Activated CD4-positive, alpha-beta T cell treated with anti-CD3 and anti-CD28 coated beads, Interleukin-2, amount 10 ng/mL, durations not matched to agents 24 days and 14 days (primary cell): ENCODE results near the gene NDUFA1. TPM values are rescaled to one million over a fixed set of nuclear protein-coding genes. Genes with fewer than 3 reads are reported as not detected.
"Not testable (repeated sequence)": the region's sequence is repeated elsewhere in the genome, so short reads cannot be mapped to it uniquely, and the experiment has no call there.

Experiments
- DNase-seq: peaks from one replicate; pipeline ENCODE4 v3.0.0; 2022
- H3K27ac Mint-ChIP-seq: one replicate; pipeline ENCODE4 v1.8.0; 2022; ENCODE audit warnings: mild to moderate bottlenecking, mixed read lengths
- H3K27me3 Mint-ChIP-seq: one replicate; pipeline ENCODE4 v1.8.0; 2022; ENCODE audit warnings: mixed read lengths
- H3K36me3 Mint-ChIP-seq: one replicate; pipeline ENCODE4 v1.8.0; 2022; ENCODE audit warnings: low read depth, mild to moderate bottlenecking, mixed read lengths
- H3K4me1 Mint-ChIP-seq: one replicate; pipeline ENCODE4 v1.8.0; 2021; ENCODE audit warnings: mixed read lengths
- H3K4me3 Mint-ChIP-seq: one replicate; pipeline ENCODE4 v1.8.0; 2022; ENCODE audit warnings: mild to moderate bottlenecking, moderate library complexity, mixed read lengths
- H3K9me3 Mint-ChIP-seq: one replicate; pipeline ENCODE4 v1.8.0; 2021; ENCODE audit warnings: mixed read lengths
- intact Hi-C: fragments of 100-400 bp; cut with micrococcal nuclease; formaldehyde crosslinking; loops from one replicate; pipeline ENCODE4 v1.15.1; 2023
- total RNA-seq: library from RNA; stranded (reverse); gene quantifications from 2 replicates; pipeline ENCODE4 v1.2.3, GENCODE V29; 2022

The NDUFA1 gene
- 75.1 and 79.0 TPM in 2 replicates for total RNA-seq

GRCh38 chrX:119871599-119872395, at the start of gene NDUFA1, which contains the start of gene RNF113A:
NDUFA1 (plus strand) TSS chrX:119871832; CDS start chrX:119871912, 80 bp downstream.
RNF113A (minus strand) TSS chrX:119871733; CDS start chrX:119871613, 120 bp downstream.
- peak; percentile 96 for DNase-seq
- H3K27ac Mint-ChIP-seq, result peak within 1 kb of the TSS; percentile 99
- peaks cover 5% of the 10 kb centered on the region for H3K4me1 Mint-ChIP-seq
- H3K27me3 Mint-ChIP-seq, result no peaks in the 10 kb centered on the region
- no peaks in the 10 kb centered on the region for H3K9me3 Mint-ChIP-seq
- intact Hi-C loops, result loop anchor here (1.0 to 2.0 kb wide), 6 partner anchors 9 to 179 kb away; partner anchors contain the start of genes NKAP, RPL39 and SEPTIN6
- H3K36me3 Mint-ChIP-seq, result peaks cover 19% of the 10 kb centered on the region
- H3K4me3 Mint-ChIP-seq, result peak within 1 kb of the TSS; percentile 98

GRCh38 chrX:119824221-119824620, 47.4 kb upstream of the NDUFA1 start:
- H3K27me3 Mint-ChIP-seq, H3K9me3 Mint-ChIP-seq, H3K4me1 Mint-ChIP-seq: not testable (repeated sequence)

DNA sequence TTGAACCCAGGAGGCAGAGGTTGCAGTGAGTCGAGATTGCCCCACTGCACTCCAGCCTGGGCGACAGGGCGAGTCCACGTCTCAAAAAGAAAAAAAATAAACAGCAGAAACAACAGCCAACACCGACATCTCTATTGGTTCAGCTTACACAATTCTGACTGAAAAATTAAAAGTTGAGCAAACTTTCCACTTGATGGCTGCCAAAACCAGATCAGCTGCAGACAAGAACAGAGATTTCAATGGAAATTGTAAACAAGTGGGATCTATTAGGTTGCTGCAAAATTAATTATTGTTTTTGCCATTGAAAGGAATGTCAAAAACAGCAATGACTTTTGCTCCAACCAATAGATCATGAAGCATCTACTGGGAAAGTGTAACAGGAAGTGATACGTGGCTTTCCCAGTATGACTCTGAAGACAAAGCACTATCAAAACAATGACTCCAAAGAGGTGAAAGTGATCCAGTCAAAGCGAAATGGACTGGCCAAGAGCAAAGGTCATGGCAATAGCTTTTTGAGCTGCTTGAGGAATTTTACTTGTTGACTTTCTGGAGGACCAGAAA, 45.2 kb upstream of the NDUFA1 start:
- Mint-ChIP-seq H3K9me3 (no peaks in the 10 kb centered on the region), H3K27me3 (no peaks in the 10 kb centered on the region), H3K36me3 (peaks cover 18% of the 10 kb centered on the region), H3K4me3 (no peak overlapping the region), H3K4me1 (peaks cover 4% of the 10 kb centered on the region), H3K27ac (peak overlapping the region; percentile 45)
- intact Hi-C loops, result loop anchor here (2.0 kb wide), 2 partner anchors 36 to 70 kb away; partner anchors contain the start of gene RPL39
- peak; percentile 63 for DNase-seq

More at GRCh38 chrX:119824221-119824620, 47.4 kb upstream of the NDUFA1 start:
- intact Hi-C loops, H3K4me3 Mint-ChIP-seq, H3K36me3 Mint-ChIP-seq, DNase-seq, H3K27ac Mint-ChIP-seq: not testable (repeated sequence)

GRCh38 chrX:119828446-119828845, 43.2 kb upstream of the NDUFA1 start:
- H3K36me3 Mint-ChIP-seq, result peaks cover 22% of the 10 kb centered on the region
- H3K4me1 Mint-ChIP-seq, result peaks cover 2% of the 10 kb centered on the region
- intact Hi-C loops, result no loop called here

DNA sequence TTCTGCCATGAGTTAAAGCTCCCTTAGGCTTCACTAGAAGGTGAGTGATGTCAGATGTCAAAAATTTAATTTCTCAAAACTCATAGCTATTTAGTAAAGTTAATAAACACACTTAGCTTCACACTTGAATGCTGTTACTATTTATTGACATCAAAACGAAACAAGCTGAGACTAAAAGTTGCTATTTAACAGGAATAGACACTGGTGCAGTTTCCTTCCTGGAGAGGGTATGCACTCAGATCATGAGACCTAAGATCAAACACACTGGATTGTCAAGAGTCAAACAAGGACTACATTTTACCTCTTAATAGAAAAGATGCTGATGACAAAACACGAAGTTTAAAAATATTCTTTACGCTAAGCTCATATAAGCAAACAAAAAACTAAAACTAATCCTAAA, 37.7 kb upstream of the NDUFA1 start:
- intact Hi-C loops, result no loop called here
- Mint-ChIP-seq H3K36me3 (peaks cover 50% of the 10 kb centered on the region), H3K27me3 (no peaks in the 10 kb centered on the region), H3K27ac (no peak overlapping the region), H3K4me3 (no peak overlapping the region), H3K9me3 (no peaks in the 10 kb centered on the region), H3K4me1 (no peaks in the 10 kb centered on the region)
- no peak for DNase-seq

More at GRCh38 chrX:119828446-119828845, 43.2 kb upstream of the NDUFA1 start:
- Mint-ChIP-seq H3K27me3 (no peaks in the 10 kb centered on the region), H3K4me3 (no peak overlapping the region), H3K27ac (no peak overlapping the region), H3K9me3 (no peaks in the 10 kb centered on the region)
- no peak for DNase-seq

GRCh38 chrX:119852382-119853353, 19.0 kb upstream of the NDUFA1 start, which contains the start of gene UPF3B:
UPF3B (minus strand) TSS chrX:119852963; CDS start chrX:119852928, 35 bp downstream.
- peaks cover 19% of the 10 kb centered on the region for H3K36me3 Mint-ChIP-seq
- no peaks in the 10 kb centered on the region for H3K27me3 Mint-ChIP-seq
- DNase-seq, result peak; percentile 97
- peaks cover 11% of the 10 kb centered on the region for H3K4me1 Mint-ChIP-seq
- intact Hi-C loops, result loop anchor here (1.0 kb wide), 2 partner anchors 19 to 61 kb away; partner anchors contain the start of genes NDUFA1, RNF113A and RPL39
- H3K27ac Mint-ChIP-seq, result peak within 1 kb of the TSS; percentile 97
- H3K4me3 Mint-ChIP-seq, result peak within 1 kb of the TSS; percentile 99
- no peaks in the 10 kb centered on the region for H3K9me3 Mint-ChIP-seq

GRCh38 chrX:119853444-119853843, 18.2 kb upstream of the NDUFA1 start:
- intact Hi-C loops, result loop anchor here (1.0 kb wide), 2 partner anchors 18 to 62 kb away; partner anchors contain the start of genes NDUFA1, RNF113A and RPL39
- Mint-ChIP-seq H3K4me3 (peak overlapping the region; percentile 99), H3K36me3 (peaks cover 16% of the 10 kb centered on the region), H3K27me3 (no peaks in the 10 kb centered on the region), H3K4me1 (peaks cover 13% of the 10 kb centered on the region), H3K9me3 (no peaks in the 10 kb centered on the region), H3K27ac (no peak overlapping the region)
- DNase-seq, result no peak

GRCh38 chrX:119870626-119871131, 953 bp upstream of the NDUFA1 start:
- Mint-ChIP-seq H3K36me3 (peaks cover 14% of the 10 kb centered on the region), H3K27ac (peak overlapping the region; percentile 99), H3K9me3 (no peaks in the 10 kb centered on the region), H3K4me3 (peak overlapping the region; percentile 98), H3K4me1 (peaks cover 5% of the 10 kb centered on the region), H3K27me3 (no peaks in the 10 kb centered on the region)
- intact Hi-C loops, result loop anchor here (1.0 to 2.0 kb wide), 6 partner anchors 10 to 178 kb away; partner anchors contain the start of genes NKAP, RPL39 and SEPTIN6
- DNase-seq, result peak; percentile 77

- Mint-ChIP-seq H3K36me3 (peaks cover 19% of the 10 kb centered on the region), H3K27ac (peak overlapping the region; percentile 99), H3K9me3 (no peaks in the 10 kb centered on the region), H3K4me1 (peaks cover 5% of the 10 kb centered on the region), H3K4me3 (peak overlapping the region; percentile 98), H3K27me3 (no peaks in the 10 kb centered on the region)
- DNase-seq, result no peak
- intact Hi-C loops, result loop anchor here (1.0 to 2.0 kb wide), 6 partner anchors 9 to 178 kb away; partner anchors contain the start of genes NKAP, RPL39 and SEPTIN6
Observed at GRCh38 chrX:119871245-119871598, 410 bp upstream of the NDUFA1 start.

- no peaks in the 10 kb centered on the region for H3K27me3 Mint-ChIP-seq
- peaks cover 10% of the 10 kb centered on the region for H3K4me1 Mint-ChIP-seq
- no peak overlapping the region for H3K27ac Mint-ChIP-seq
- peaks cover 21% of the 10 kb centered on the region for H3K36me3 Mint-ChIP-seq
- no peak overlapping the region for H3K4me3 Mint-ChIP-seq
- no peaks in the 10 kb centered on the region for H3K9me3 Mint-ChIP-seq
- intact Hi-C loops, result no loop called here
- DNase-seq, result no peak
Observed at GRCh38 chrX:119878740-119879139, 7.1 kb downstream of the NDUFA1 start.

DNA sequence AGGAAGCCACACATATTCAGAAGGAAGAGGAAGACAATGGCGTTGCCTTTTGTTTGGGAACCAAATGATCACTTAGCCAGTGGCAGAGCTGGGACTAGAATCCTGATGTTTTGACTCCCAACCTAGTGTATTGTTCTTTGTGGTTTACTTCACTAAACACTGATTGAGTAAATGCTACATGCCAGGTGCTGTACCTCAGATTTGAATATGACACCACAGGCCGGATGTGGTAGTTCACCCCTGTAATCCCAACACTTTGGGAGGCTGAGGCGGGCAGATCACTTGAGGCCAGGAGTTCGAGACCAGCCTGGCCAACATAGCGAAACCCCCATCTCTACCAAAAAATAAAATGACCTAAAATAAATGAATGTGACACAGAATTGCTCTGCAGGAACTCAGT, 8.4 kb downstream of the NDUFA1 start:
- Mint-ChIP-seq H3K4me3 (no peak overlapping the region), H3K36me3 (peaks cover 18% of the 10 kb centered on the region), H3K27ac (peak overlapping the region; percentile 41), H3K4me1 (peaks cover 10% of the 10 kb centered on the region), H3K9me3 (no peaks in the 10 kb centered on the region), H3K27me3 (no peaks in the 10 kb centered on the region)
- peak; percentile 58 for DNase-seq
- intact Hi-C loops, result loop anchor here (1.0 to 10.0 kb wide), 5 partner anchors 9 to 393 kb away; partner anchors contain the start of genes NDUFA1, RNF113A, RPL39 and UBE2A

DNA sequence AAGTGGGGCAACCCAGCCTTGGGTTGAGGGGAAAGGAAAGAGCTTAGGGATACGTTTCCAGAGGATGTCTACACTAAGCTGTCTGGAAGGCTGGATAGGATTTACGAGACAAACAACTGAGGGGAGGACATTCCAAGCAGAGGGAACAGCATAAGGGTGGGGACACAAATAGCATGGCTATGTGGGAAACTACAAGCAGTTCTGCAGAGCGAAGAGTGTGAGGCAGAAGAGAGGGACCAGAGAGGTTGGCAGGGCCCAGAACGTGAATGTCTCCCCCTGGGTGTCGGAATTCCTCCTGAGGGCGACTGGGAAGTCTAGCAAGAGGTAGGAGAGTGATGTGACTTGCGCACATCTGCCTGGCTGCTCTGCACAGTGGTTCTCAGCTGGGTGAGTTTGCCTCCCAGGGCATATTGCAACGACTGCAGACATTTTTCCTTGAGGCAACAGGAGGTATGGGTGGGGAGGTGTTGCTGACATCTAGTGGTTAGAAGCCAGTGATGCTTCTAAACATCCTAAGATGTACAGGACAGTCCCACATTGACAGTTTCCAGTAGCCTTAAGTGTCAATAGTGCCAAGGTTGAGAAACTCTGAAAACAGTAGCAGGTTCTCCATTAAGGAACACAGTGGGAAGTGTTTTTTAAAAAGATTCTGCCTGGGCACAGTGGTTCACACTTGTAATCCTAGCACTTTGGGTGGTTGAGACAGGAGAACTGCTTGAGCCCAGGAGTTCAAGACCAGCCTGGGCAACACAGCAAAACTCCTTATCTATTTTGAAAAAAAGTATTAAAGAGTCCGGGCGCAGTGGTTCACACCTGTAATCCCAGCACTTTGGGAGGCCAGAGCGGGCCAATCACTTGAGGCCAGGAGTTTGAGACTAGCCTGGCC, 9.2 kb downstream of the NDUFA1 start:
- H3K9me3 Mint-ChIP-seq, result no peaks in the 10 kb centered on the region
- no peak overlapping the region for H3K4me3 Mint-ChIP-seq
- H3K27me3 Mint-ChIP-seq, result no peaks in the 10 kb centered on the region
- intact Hi-C loops, result loop anchor here (1.0 to 10.0 kb wide), 5 partner anchors 9 to 393 kb away; partner anchors contain the start of genes NDUFA1, RNF113A, RPL39 and UBE2A
- peaks cover 10% of the 10 kb centered on the region for H3K4me1 Mint-ChIP-seq
- peaks cover 17% of the 10 kb centered on the region for H3K36me3 Mint-ChIP-seq
- peak; percentile 77 for DNase-seq
- H3K27ac Mint-ChIP-seq, result peak overlapping the region; percentile 41
